Mesendoderm (in vitro differentiated cells): ENCODE measurements around the gene DMPK.

Experiments used
- DNase-seq: peaks from one replicate; pipeline ENCODE4 v3.0.0; 2013
- H2AK5ac ChIP-seq: 2 replicates; pipeline ENCODE4 v1.6.1; 2013; ENCODE audit warnings: low read length, inconsistent platforms
- H2BK120ac ChIP-seq: 2 replicates; pipeline ENCODE4 v1.6.1; 2013; ENCODE audit warnings: low read depth, mild to moderate bottlenecking, low read length, moderate library complexity, mixed read lengths
- H2BK15ac ChIP-seq: replicated peaks from 2 replicates; pipeline ENCODE4 v1.6.1; 2013; ENCODE audit warnings: low read depth, mild to moderate bottlenecking, moderate library complexity
- H2BK5ac ChIP-seq: 2 replicates; pipeline ENCODE4 v1.6.1; 2013; ENCODE audit warnings: low read length, inconsistent platforms
- H3K18ac ChIP-seq: 2 replicates; pipeline ENCODE4 v1.6.1; 2013; ENCODE audit warnings: mild to moderate bottlenecking, low read length, mixed read lengths
- H3K23ac ChIP-seq: one replicate; pipeline ENCODE4 v1.6.1; 2013; ENCODE audit warnings: low read length
- H3K27ac ChIP-seq: 2 replicates; pipeline ENCODE4 v1.5.1; 2013; ENCODE audit warnings: low read depth, mild to moderate bottlenecking, inconsistent platforms, low read length, moderate library complexity
- H3K27me3 ChIP-seq: 2 replicates; pipeline ENCODE4 v1.6.1; 2013; ENCODE audit warnings: low read length, control low read depth, mild to moderate bottlenecking, inconsistent platforms; ENCODE audit not compliant: insufficient read depth, poor library complexity
- H3K36me3 ChIP-seq: 2 replicates; pipeline ENCODE4 v1.6.1; 2013; ENCODE audit warnings: low read length, inconsistent platforms; ENCODE audit not compliant: control insufficient read depth, insufficient read depth
- H3K4ac ChIP-seq: one replicate; pipeline ENCODE4 v1.6.1; 2013; ENCODE audit warnings: low read depth, mild to moderate bottlenecking, low read length, moderate library complexity
- H3K4me1 ChIP-seq: 2 replicates; pipeline ENCODE4 v1.6.1; 2013; ENCODE audit warnings: low read depth, low read length, inconsistent platforms; ENCODE audit not compliant: control insufficient read depth
- H3K4me2 ChIP-seq: 2 replicates; pipeline ENCODE4 v1.6.1; 2013; ENCODE audit warnings: low read length
- H3K4me3 ChIP-seq: 2 replicates; pipeline ENCODE4 v1.5.1; 2013; ENCODE audit warnings: mild to moderate bottlenecking, low read length
- H3K56ac ChIP-seq: one replicate; pipeline ENCODE4 v1.6.1; 2013; ENCODE audit warnings: low read length
- H3K79me1 ChIP-seq: 2 replicates; pipeline ENCODE4 v1.6.1; 2013; ENCODE audit warnings: low read length, inconsistent platforms
- H3K79me2 ChIP-seq: 2 replicates; pipeline ENCODE4 v1.6.1; 2013; ENCODE audit warnings: mild to moderate bottlenecking, low read length; ENCODE audit not compliant: control insufficient read depth, insufficient read depth
- H3K9ac ChIP-seq: 2 replicates; pipeline ENCODE4 v1.6.1; 2013; ENCODE audit warnings: low read length, inconsistent platforms
- H4K5ac ChIP-seq: one replicate; pipeline ENCODE4 v1.6.1; 2013; ENCODE audit warnings: low read length
- H4K8ac ChIP-seq: one replicate; pipeline ENCODE4 v1.6.1; 2013; ENCODE audit warnings: low read depth, mild to moderate bottlenecking, control low read depth, low read length, moderate library complexity
- WGBS: extraction: QIAGEN DNeasy Blood & Tissue Kit; methylation state at CpG from one replicate; pipeline ENCODE4 v1.1.7; 2013; ENCODE audit warnings: low lambda C conversion rate, missing lambda C conversion rate; ENCODE audit not compliant: insufficient coverage; ENCODE audit errors: extremely low coverage; 5-methylcytosine and 5-hydroxymethylcytosine counted together

The DMPK gene

GRCh38 chr19:45767881-45768654 lies 14.2 kb downstream of the DMPK start:
- peak; percentile 80 for DNase-seq
- no peaks in the 10 kb centered on the region for H3K79me2 ChIP-seq
- peaks cover 8% of the 10 kb centered on the region for H3K4me1 ChIP-seq
- H4K8ac ChIP-seq = no peak overlapping the region
- H3K4me2 ChIP-seq = peak overlapping the region; percentile 96
- H3K56ac ChIP-seq = peak overlapping the region; percentile 100
- peak overlapping the region; percentile 98 for H3K23ac ChIP-seq
- H3K4me3 ChIP-seq = peak overlapping the region; percentile 81
- H3K27ac ChIP-seq = peak overlapping the region; percentile 98
- peak overlapping the region; percentile 100 for H3K9ac ChIP-seq
- no peak overlapping the region for H4K5ac ChIP-seq
- WGBS = no CpG with 5 or more reads among the region's 102 CpGs
- H3K27me3 ChIP-seq = no peaks in the 10 kb centered on the region
- no peak overlapping the region for H2BK5ac ChIP-seq
- no peak overlapping the region for H2AK5ac ChIP-seq
- peak overlapping the region; percentile 48 for H2BK120ac ChIP-seq
- no peaks in the 10 kb centered on the region for H3K36me3 ChIP-seq
- peak overlapping the region; percentile 94 for H3K18ac ChIP-seq
- H3K4ac ChIP-seq = peak overlapping the region; percentile 94
- H3K79me1 ChIP-seq = no peaks in the 10 kb centered on the region
- H2BK15ac ChIP-seq = no peak overlapping the region

DNA sequence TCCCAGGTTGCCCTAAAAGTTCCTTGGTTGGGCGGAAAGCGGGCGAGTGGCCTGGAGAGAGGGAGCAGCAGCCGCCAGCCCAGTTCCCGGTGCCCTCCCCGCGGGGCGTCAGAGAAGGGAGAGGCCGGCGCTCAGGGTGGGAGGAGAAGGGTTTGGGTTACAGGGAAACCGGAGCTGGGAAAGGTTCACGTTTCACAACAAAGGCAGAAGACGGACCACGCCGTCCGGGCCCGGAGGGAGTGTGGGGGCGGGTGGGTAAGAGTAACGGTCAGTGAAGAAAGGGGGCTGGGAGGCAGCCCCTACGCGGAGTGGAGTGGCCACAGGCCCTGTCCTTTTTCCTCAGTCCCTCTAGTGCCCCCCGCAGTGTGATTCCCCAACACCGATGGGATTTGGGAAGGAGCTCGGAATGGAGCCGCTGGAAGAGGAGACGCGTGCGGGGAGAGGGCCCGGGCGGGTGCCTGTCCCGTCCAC lies 14.8 kb downstream of the DMPK start:
- peak overlapping the region; percentile 67 for H3K27ac ChIP-seq
- H3K4ac ChIP-seq = peak overlapping the region; percentile 58
- H4K5ac ChIP-seq = no peak overlapping the region
- no CpG with 5 or more reads among the region's 31 CpGs for whole genome bisulfite sequencing
- H3K4me2 ChIP-seq = peak overlapping the region; percentile 96
- H3K79me1 ChIP-seq = no peaks in the 10 kb centered on the region
- H3K9ac ChIP-seq = peak overlapping the region; percentile 100
- H3K4me1 ChIP-seq = peaks cover 8% of the 10 kb centered on the region
- H4K8ac ChIP-seq = no peak overlapping the region
- no peak overlapping the region for H2BK15ac ChIP-seq
- no peak overlapping the region for H2BK5ac ChIP-seq
- no peaks in the 10 kb centered on the region for H3K27me3 ChIP-seq
- no peak overlapping the region for H2AK5ac ChIP-seq
- no peaks in the 10 kb centered on the region for H3K79me2 ChIP-seq
- H3K23ac ChIP-seq = peak overlapping the region; percentile 98
- peak overlapping the region; percentile 1 for H2BK120ac ChIP-seq
- peak; percentile 66 for DNase-seq
- H3K36me3 ChIP-seq = no peaks in the 10 kb centered on the region
- H3K56ac ChIP-seq = peak overlapping the region; percentile 100
- peak overlapping the region; percentile 77 for H3K18ac ChIP-seq
- H3K4me3 ChIP-seq = peak overlapping the region; percentile 81

- Histone ChIP-seq H3K56ac (peak overlapping the region; percentile 100), H3K79me2 (no peaks in the 10 kb centered on the region), H4K5ac (no peak overlapping the region), H3K27ac (peak overlapping the region; percentile 67), H3K4ac (peak overlapping the region; percentile 58), H3K18ac (peak overlapping the region; percentile 77), H3K4me2 (peak overlapping the region; percentile 96), H3K4me3 (no peak overlapping the region), H2BK15ac (no peak overlapping the region), H3K23ac (no peak overlapping the region), H3K36me3 (no peaks in the 10 kb centered on the region), H3K27me3 (no peaks in the 10 kb centered on the region), H4K8ac (no peak overlapping the region), H3K4me1 (peaks cover 8% of the 10 kb centered on the region), H2BK120ac (peak overlapping the region; percentile 1), H3K79me1 (no peaks in the 10 kb centered on the region), H2AK5ac (no peak overlapping the region), H2BK5ac (peak overlapping the region; percentile 5), H3K9ac (peak overlapping the region; percentile 100)
- no peak for DNase-seq
- WGBS = no CpG with 5 or more reads among the region's 24 CpGs
These were observed 15.4 kb downstream of the DMPK start for GRCh38 chr19:45766869-45767346.

DNA sequence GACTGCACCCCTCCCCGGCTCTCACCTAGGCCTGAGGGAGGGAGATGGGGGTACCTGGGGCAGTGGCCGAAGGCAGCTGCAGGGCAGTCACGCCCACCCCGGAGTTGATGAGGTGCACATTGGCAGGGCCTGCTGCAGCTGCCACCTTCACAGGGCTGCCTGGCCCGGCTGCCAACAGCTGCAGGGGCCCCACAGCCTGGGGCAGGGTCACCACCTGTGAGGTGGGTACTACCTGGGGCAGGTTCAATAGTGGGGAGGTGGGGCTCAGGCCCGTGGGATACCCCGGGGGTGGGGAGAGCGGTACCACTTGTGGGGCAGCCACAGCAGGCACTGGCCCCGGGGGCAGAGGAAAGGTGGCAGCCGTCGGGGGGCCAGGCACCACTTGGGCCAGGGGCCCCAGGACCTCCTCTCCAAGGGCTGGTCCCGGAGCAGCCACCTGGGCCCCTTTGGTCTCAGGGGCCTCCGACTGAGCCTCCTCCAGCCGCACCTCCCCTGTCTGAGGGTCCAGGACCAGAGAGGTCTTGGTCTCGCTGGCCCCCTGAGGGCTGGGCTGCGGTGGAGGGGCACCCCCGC lies 15.9 kb downstream of the DMPK start:
- Histone ChIP-seq H2BK120ac (peak overlapping the region; percentile 1), H3K4me3 (no peak overlapping the region), H3K9ac (peak overlapping the region; percentile 100), H2AK5ac (no peak overlapping the region), H2BK15ac (no peak overlapping the region), H3K4me2 (no peak overlapping the region), H3K27ac (peak overlapping the region; percentile 67), H2BK5ac (no peak overlapping the region), H3K79me2 (no peaks in the 10 kb centered on the region), H4K5ac (no peak overlapping the region), H3K23ac (no peak overlapping the region), H4K8ac (no peak overlapping the region), H3K27me3 (no peaks in the 10 kb centered on the region), H3K4ac (peak overlapping the region; percentile 58), H3K36me3 (no peaks in the 10 kb centered on the region), H3K56ac (peak overlapping the region; percentile 100), H3K79me1 (no peaks in the 10 kb centered on the region), H3K4me1 (peaks cover 10% of the 10 kb centered on the region), H3K18ac (no peak overlapping the region)
- no CpG with 5 or more reads among the region's 17 CpGs for WGBS
- no peak for DNase-seq

- Histone ChIP-seq H4K5ac (no peak overlapping the region), H2BK15ac (no peak overlapping the region), H3K79me1 (no peaks in the 10 kb centered on the region), H4K8ac (no peak overlapping the region), H3K4ac (peak overlapping the region; percentile 4), H2BK120ac (no peak overlapping the region), H3K56ac (peak overlapping the region; percentile 74), H3K36me3 (no peaks in the 10 kb centered on the region), H3K79me2 (no peaks in the 10 kb centered on the region), H3K27ac (no peak overlapping the region), H3K23ac (no peak overlapping the region), H3K9ac (peak overlapping the region; percentile 11), H3K27me3 (no peaks in the 10 kb centered on the region), H3K4me3 (no peak overlapping the region), H3K18ac (no peak overlapping the region), H3K4me2 (no peak overlapping the region), H3K4me1 (peaks cover 10% of the 10 kb centered on the region), H2BK5ac (no peak overlapping the region), H2AK5ac (no peak overlapping the region)
- DNase-seq = no peak
- no CpG with 5 or more reads among the region's 23 CpGs for WGBS
These were observed 16.5 kb downstream of the DMPK start for GRCh38 chr19:45765702-45766295.
